Stomach (tissue), 9 donors: ENCODE data around the gene FRAT1. TPM values are rescaled to one million over a fixed set of nuclear protein-coding genes. Genes with fewer than 3 reads are reported as not detected.

Source experiments
- DNase-seq, 2 donors: peaks; one replicate each; pipeline versions ENCODE4 v3.0.0 to v3.0.0-alpha.2; 2013 to 2019
- H3K27ac ChIP-seq, 5 donors: fragments of 200-600 bp in 4 of 5; sonication (generic) in 4 of 5; one replicate each; pipeline ENCODE4 v1.5.1; 2013 to 2019; ENCODE audit warnings: mild to moderate bottlenecking in 1 of 5, moderate library complexity in 1 of 5
- H3K27me3 ChIP-seq, 3 donors: fragments of 200-600 bp; sonication (generic); one replicate each; pipeline ENCODE4 v1.5.1; 2017 to 2019; ENCODE audit warnings: mixed run types in 1 of 3
- H3K36me3 ChIP-seq, 4 donors: fragments of 200-600 bp; sonication (generic); 1 replicate in 3 of 4; 2 replicates in 1 of 4; pipeline ENCODE4 v1.5.1; 2016 to 2019
- H3K4me1 ChIP-seq, 4 donors: fragments of 200-600 bp; sonication (generic); one replicate each; pipeline ENCODE4 v1.5.1; 2016 to 2019
- H3K4me3 ChIP-seq, 4 donors: fragments of 200-600 bp; sonication (generic) in 3 of 4; one replicate each; pipeline ENCODE4 v1.5.1; 2016 to 2019; ENCODE audit warnings: mild to moderate bottlenecking in 1 of 4
- H3K9me3 ChIP-seq, 4 donors: fragments of 200-600 bp; sonication (generic); one replicate each; pipeline ENCODE4 v1.5.1; 2016 to 2019
- EP300 ChIP-seq: sonication (generic); formaldehyde crosslinking; IDR thresholded peaks from one replicate; pipeline ENCODE4 v1.6.1; 2017; ENCODE audit warnings: antibody characterized with exemption
- POLR2A ChIP-seq, 4 donors: fragments of 450-650 bp; IDR thresholded peaks; one replicate each; pipeline ENCODE4 v1.6.1; 2016; ENCODE audit warnings: antibody characterized with exemption in 4 of 4, control low read depth in 2 of 4, mild to moderate bottlenecking in 1 of 4, moderate library complexity in 1 of 4
- POLR2AphosphoS5 ChIP-seq, 3 donors: sonication (generic); formaldehyde crosslinking; IDR thresholded peaks; one replicate each; pipeline ENCODE4 v1.6.1; 2016; ENCODE audit warnings: antibody characterized with exemption in 3 of 3
- WGBS, 5 donors: extraction: QIAGEN DNeasy Blood & Tissue Kit in 3 of 5; methylation state at CpG; one replicate each; pipeline versions ENCODE4 v1.1.5 to v1.1.7; 2013 to 2018; 5-methylcytosine and 5-hydroxymethylcytosine counted together
- intact Hi-C: fragments of 100-400 bp; cut with DNase I; formaldehyde crosslinking; loops from one replicate; pipeline ENCODE4 v1.15.1; 2023; ENCODE audit warnings: low total_unique reads
- polyA plus RNA-seq, 3 donors: library from polyadenylated mRNA; stranded (reverse); fragments of 200-250 nt; gene quantifications; one replicate each; pipeline ENCODE4 v1.2.3, GENCODE V29; 2013
- total RNA-seq, 5 donors: library from RNA; depleted of rRNA; stranded (reverse); fragments of >200 nt; gene quantifications; one replicate each; pipeline versions ENCODE4 v1.1.0 to v1.2.3, GENCODE V29; 2014 to 2016
- TF ChIP-seq, protein P1 (sequence below), 7 experiments: fragments of 450-650 bp in 4 of 7; fragments of 200-600 bp in 3 of 7; sonication (generic) in 3 of 7; IDR thresholded peaks; one replicate each; pipeline ENCODE4 v1.5.1; 2016 to 2019; ENCODE audit warnings: antibody characterized with exemption in 7 of 7, control low read depth in 2 of 7, mild to moderate bottlenecking in 1 of 7
- donor health status: healthy with polysubstance abuse.
- donor health status: Bipolar disorder and iron deficiency.
- donor health status: healthy.

The FRAT1 gene
- total and polyA plus RNA-seq, 8 donors, result 1.8 to 26.4 (median 3.7) TPM; not detected in 1

DNA sequence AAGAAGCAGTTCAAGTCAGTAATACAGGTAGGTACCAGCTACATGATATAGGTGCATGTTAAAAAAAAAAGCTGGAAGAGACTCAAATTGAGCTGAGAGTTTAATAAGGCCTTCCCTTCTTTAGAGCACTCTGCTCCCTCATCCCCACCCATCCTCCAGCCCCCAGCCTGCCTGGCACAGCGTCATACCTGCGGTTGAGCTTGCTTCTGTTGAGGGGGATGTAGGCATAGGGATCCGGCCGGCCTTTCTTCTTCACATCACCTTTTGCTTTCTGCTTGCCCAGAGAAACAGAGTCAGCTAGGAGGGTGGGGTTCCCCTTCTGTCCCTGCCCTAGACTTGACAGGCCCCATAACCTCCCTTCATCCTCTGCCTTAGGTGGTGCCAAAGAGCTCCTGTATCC is 39.3 kb downstream of the FRAT1 start:
- Histone ChIP-seq H3K9me3 (no peaks in the 10 kb centered on the region), H3K36me3 (peaks cover 11 to 77% (median 66%) of the 10 kb centered on the region in 4 donors), H3K4me3 (no peak overlapping the region), H3K27me3 (no peaks in the 10 kb centered on the region), H3K4me1 (peaks cover 0 to 16% (median 2%) of the 10 kb centered on the region in 4 donors), H3K27ac (no peak overlapping the region)
- peak in 1 of 2 donors; percentile 1 for DNase-seq
- WGBS, 5 donors, result 93 to 98% (median 95%) methylated on average over 4 of the region's 4 CpGs
- intact Hi-C loops, result no loop called here
- TF ChIP-seq POLR2AphosphoS5 (IDR thresholded peaks at IDR 0.05) (no peak), EP300 (no peak), POLR2A (IDR thresholded peaks at IDR 0.05) (no peak)
- TF ChIP-seq, protein P1, sequence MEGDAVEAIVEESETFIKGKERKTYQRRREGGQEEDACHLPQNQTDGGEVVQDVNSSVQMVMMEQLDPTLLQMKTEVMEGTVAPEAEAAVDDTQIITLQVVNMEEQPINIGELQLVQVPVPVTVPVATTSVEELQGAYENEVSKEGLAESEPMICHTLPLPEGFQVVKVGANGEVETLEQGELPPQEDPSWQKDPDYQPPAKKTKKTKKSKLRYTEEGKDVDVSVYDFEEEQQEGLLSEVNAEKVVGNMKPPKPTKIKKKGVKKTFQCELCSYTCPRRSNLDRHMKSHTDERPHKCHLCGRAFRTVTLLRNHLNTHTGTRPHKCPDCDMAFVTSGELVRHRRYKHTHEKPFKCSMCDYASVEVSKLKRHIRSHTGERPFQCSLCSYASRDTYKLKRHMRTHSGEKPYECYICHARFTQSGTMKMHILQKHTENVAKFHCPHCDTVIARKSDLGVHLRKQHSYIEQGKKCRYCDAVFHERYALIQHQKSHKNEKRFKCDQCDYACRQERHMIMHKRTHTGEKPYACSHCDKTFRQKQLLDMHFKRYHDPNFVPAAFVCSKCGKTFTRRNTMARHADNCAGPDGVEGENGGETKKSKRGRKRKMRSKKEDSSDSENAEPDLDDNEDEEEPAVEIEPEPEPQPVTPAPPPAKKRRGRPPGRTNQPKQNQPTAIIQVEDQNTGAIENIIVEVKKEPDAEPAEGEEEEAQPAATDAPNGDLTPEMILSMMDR (IDR thresholded peaks at IDR 0.05), result no peak

DNA sequence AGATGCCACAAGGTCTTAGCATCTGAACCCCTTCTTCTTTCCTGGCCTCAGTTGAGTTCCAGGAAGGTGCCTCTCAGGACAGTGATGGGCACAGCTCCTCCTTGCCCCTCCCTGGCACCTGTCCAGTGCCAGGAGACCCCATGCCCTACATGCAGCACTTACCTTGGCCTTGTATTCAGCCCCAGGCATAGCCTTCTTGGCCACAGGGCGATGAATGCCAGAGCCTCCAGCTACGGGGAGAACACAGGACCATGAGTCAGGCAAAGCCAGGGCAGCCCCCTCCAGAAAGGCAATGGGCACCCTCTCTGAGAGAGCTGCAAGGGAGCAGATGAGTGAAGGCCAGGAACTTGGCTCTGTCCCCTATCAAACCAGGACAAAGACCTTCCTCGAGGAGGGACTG is 39.7 kb downstream of the FRAT1 start:
- Histone ChIP-seq H3K27me3 (no peaks in the 10 kb centered on the region), H3K36me3 (peaks cover 13 to 81% (median 70%) of the 10 kb centered on the region in 4 donors), H3K4me1 (peaks cover 0 to 16% (median 2%) of the 10 kb centered on the region in 4 donors), H3K27ac (no peak overlapping the region), H3K4me3 (no peak overlapping the region), H3K9me3 (no peaks in the 10 kb centered on the region)
- TF ChIP-seq, protein P1 (IDR thresholded peaks at IDR 0.05), result no peak
- TF ChIP-seq EP300 (no peak), POLR2A (IDR thresholded peaks at IDR 0.05) (no peak), POLR2AphosphoS5 (IDR thresholded peaks at IDR 0.05) (no peak)
- 70 to 80% (median 78%) methylated on average over 2 to 3 of the region's 3 CpGs for WGBS, 5 donors
- DNase-seq, result no peak
- intact Hi-C loops, result no loop called here

DNA sequence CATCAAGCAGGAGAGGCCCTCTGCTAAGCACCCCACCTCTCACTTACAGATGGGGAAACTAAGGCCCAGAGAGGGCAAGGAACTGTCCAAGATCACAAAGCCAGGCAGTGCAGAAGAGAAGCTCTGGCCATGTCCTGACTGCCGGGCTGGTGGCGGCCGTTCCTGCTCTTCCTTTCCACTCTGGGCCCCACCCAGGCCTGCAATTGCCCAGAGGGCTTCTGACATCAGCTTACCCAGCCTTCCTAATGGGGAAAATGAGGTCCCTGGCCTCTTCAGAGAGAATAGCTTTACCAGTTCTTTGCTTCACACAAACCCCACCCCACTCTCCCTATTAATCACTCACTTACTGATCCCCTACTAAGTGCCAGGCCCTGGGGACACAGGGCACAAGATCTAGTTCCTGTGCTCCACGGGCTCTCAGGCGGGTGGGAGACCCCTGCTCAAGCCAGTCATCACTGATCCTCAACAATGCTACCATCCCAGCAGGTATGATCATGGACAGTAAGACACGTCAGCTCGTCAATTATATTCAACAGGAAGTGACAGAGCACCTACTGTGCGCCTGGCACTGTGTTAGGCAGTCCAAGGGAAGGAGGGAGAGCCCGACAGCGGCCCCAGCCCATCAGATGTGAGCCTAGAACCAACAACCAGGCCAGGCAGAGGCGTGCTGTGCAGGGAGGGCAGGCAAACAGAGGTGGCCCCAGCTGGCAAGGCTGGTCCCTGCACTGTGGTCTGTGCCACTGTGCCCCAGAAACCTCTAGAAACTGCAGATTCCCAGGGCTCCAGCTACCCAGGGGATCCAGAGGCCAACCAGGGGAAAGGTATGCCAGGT is 41.9 kb downstream of the FRAT1 start:
- TF ChIP-seq POLR2AphosphoS5 (IDR thresholded peaks at IDR 0.05) (no peak), EP300 (no peak), POLR2A (IDR thresholded peaks at IDR 0.05) (no peak)
- TF ChIP-seq, protein P1 (IDR thresholded peaks at IDR 0.05), result no peak
- no peaks in the 10 kb centered on the region for H3K9me3 ChIP-seq
- 88 to 97% (median 90%) methylated on average over 10 to 11 of the region's 11 CpGs for WGBS, 5 donors
- H3K36me3 ChIP-seq, result peaks cover 15 to 96% (median 89%) of the 10 kb centered on the region in 4 donors
- no peak for DNase-seq
- peaks cover 0 to 17% (median 0%) of the 10 kb centered on the region in 4 donors for H3K4me1 ChIP-seq
- H3K27ac ChIP-seq, result no peak overlapping the region
- no peak overlapping the region for H3K4me3 ChIP-seq
- intact Hi-C loops, result no loop called here
- H3K27me3 ChIP-seq, result no peaks in the 10 kb centered on the region

DNA sequence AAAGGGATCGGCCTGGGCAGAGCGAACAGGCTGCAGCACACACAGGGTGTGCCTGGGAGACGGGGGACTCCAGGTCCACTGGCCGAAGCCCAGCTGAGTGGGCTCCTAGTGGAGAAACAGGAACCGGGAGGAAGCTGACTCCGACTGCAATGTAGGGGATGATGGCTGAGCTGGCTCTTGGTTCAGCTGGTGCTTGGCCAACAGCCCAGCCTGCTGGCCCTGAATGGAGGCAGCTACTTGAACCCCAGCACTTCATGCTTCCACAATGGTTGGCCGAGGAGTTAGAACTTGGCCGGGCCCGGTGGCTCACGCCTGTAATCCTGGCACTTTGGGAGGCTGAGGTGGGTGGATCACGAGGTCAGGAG is 42.4 kb downstream of the FRAT1 start:
- H3K27me3 ChIP-seq, result no peaks in the 10 kb centered on the region
- no peak for DNase-seq
- H3K36me3 ChIP-seq, result peaks cover 21 to 96% (median 89%) of the 10 kb centered on the region in 4 donors
- TF ChIP-seq POLR2AphosphoS5 (IDR thresholded peaks at IDR 0.05) (no peak), EP300 (no peak), POLR2A (IDR thresholded peaks at IDR 0.05) (no peak)
- TF ChIP-seq, protein P1 (IDR thresholded peaks at IDR 0.05), result no peak
- no peaks in the 10 kb centered on the region for H3K9me3 ChIP-seq
- intact Hi-C loops, result no loop called here
- no peak overlapping the region for H3K4me3 ChIP-seq
- H3K27ac ChIP-seq, result no peak overlapping the region
- peaks cover 0 to 18% (median 0%) of the 10 kb centered on the region in 4 donors for H3K4me1 ChIP-seq
- whole genome bisulfite sequencing, 5 donors, result 78 to 93% (median 88%) methylated on average over 6 to 11 of the region's 11 CpGs
